Activated CD4-positive, alpha-beta memory T cell treated with anti-CD3 and anti-CD28 coated beads, Interleukin-2, amount 10 ng/mL, durations not matched to agents 7 days and 5 days (primary cell): ENCODE data around the gene ARHGAP18. TPM values are rescaled to one million over a fixed set of nuclear protein-coding genes. Genes with fewer than 3 reads are reported as not detected.

Experiments used
- CTCF ChIA-PET: fragments of 350-600 bp; sonication (Branson Sonifier 250); formaldehyde crosslinking; loops from one replicate; lab custom pipeline; 2021; ENCODE audit warnings: antibody characterized with exemption, inconsistent platforms; lab: Charles Lee
- POLR2A ChIA-PET: fragments of 350-600 bp; sonication (Branson Sonifier 250); formaldehyde crosslinking; loops from one replicate; lab custom pipeline; 2021; ENCODE audit warnings: antibody characterized with exemption; lab: Charles Lee
- DNase-seq: peaks from one replicate; pipeline ENCODE4 v3.0.0-alpha.2; 2020
- H3K27ac Mint-ChIP-seq: one replicate; pipeline ENCODE4 v1.8.0; 2021; ENCODE audit warnings: mild to moderate bottlenecking, mixed read lengths
- H3K27me3 Mint-ChIP-seq: one replicate; pipeline ENCODE4 v1.8.0; 2021; ENCODE audit warnings: mixed read lengths
- H3K36me3 Mint-ChIP-seq: one replicate; pipeline ENCODE4 v1.8.0; 2021; ENCODE audit warnings: low read depth, mixed read lengths
- H3K4me1 Mint-ChIP-seq: one replicate; pipeline ENCODE4 v1.8.0; 2021; ENCODE audit warnings: mixed read lengths
- H3K4me3 Mint-ChIP-seq: one replicate; pipeline ENCODE4 v1.8.0; 2021; ENCODE audit warnings: mild to moderate bottlenecking, mixed read lengths
- H3K9me3 Mint-ChIP-seq: one replicate; pipeline ENCODE4 v1.8.0; 2021; ENCODE audit warnings: mixed read lengths
- total RNA-seq, 2 experiments: library from RNA; stranded (reverse); gene quantifications; one replicate each; pipeline ENCODE4 v1.2.3, GENCODE V29; 2021

The ARHGAP18 gene, protein sequence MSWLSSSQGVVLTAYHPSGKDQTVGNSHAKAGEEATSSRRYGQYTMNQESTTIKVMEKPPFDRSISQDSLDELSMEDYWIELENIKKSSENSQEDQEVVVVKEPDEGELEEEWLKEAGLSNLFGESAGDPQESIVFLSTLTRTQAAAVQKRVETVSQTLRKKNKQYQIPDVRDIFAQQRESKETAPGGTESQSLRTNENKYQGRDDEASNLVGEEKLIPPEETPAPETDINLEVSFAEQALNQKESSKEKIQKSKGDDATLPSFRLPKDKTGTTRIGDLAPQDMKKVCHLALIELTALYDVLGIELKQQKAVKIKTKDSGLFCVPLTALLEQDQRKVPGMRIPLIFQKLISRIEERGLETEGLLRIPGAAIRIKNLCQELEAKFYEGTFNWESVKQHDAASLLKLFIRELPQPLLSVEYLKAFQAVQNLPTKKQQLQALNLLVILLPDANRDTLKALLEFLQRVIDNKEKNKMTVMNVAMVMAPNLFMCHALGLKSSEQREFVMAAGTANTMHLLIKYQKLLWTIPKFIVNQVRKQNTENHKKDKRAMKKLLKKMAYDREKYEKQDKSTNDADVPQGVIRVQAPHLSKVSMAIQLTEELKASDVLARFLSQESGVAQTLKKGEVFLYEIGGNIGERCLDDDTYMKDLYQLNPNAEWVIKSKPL
- 10 to 100 TPM; 14.8 to 18.0 TPM for total RNA-seq

- POLR2A ChIA-PET: interaction anchor here (0.8 to 4.5 kb wide), 8 partner anchors 10 to 219 kb away, joined by 3 to 32 read pairs (median 4); no protein-coding TSS in a partner anchor
- H3K27ac Mint-ChIP-seq: peak within 1 kb of the TSS; percentile 69
- H3K4me3 Mint-ChIP-seq: peak within 1 kb of the TSS; percentile 95
- H3K36me3 Mint-ChIP-seq: peaks cover 23% of the 10 kb centered on the region
- H3K27me3 Mint-ChIP-seq: no peaks in the 10 kb centered on the region
- DNase-seq: peak; percentile 82
- peaks cover 56% of the 10 kb centered on the region for H3K4me1 Mint-ChIP-seq
- no peaks in the 10 kb centered on the region for H3K9me3 Mint-ChIP-seq
- CTCF ChIA-PET: interaction anchor here (0.8 to 4.8 kb wide), 11 partner anchors 9 to 311 kb away, joined by 3 to 27 read pairs (median 4); no protein-coding TSS in a partner anchor
These were observed at the start of gene ARHGAP18 for GRCh38 chr6:129709769-129710449. Gene ARHGAP18 (minus strand): TSS chr6:129710177. CDS start chr6:129710136, 41 bp downstream.

DNA sequence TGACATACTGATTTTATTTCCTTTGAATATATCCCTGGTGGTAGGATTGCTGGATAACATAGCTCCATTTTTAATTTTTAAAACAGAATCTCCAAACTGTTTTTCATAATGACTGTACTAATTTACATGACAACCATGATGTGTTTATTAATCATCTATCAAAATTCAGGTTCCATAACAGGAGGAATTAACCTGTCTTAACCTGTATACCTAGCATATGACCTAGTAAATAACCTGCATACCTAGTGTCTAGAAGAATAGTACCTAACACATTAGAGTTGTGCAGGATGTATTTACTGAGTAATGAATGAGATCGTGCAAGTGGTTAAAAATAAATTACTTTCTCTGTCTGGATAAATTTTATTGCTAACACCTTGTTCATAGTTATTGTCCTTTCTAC, 45.8 kb upstream of the ARHGAP18 start:
- no peaks in the 10 kb centered on the region for H3K36me3 Mint-ChIP-seq
- ChIA-PET POLR2A (no interaction called here), CTCF (interaction anchor here (1.8 kb wide), 1 partner anchor 158 kb away, joined by 4 read pairs; no protein-coding TSS in a partner anchor)

GRCh38 chr6:129754750-129755149, 44.8 kb upstream of the ARHGAP18 start:
- H3K4me3 Mint-ChIP-seq: no peak overlapping the region
- H3K4me1 Mint-ChIP-seq: peaks cover 20% of the 10 kb centered on the region
- no peaks in the 10 kb centered on the region for H3K36me3 Mint-ChIP-seq
- ChIA-PET CTCF (interaction anchor here (1.8 kb wide), 1 partner anchor 157 kb away, joined by 4 read pairs; no protein-coding TSS in a partner anchor), POLR2A (no interaction called here)
- no peak for DNase-seq
- H3K9me3 Mint-ChIP-seq: no peaks in the 10 kb centered on the region
- no peak overlapping the region for H3K27ac Mint-ChIP-seq
- H3K27me3 Mint-ChIP-seq: peaks cover 2% of the 10 kb centered on the region

More for the DNA sequence above, 45.8 kb upstream of the ARHGAP18 start:
- peaks cover 2% of the 10 kb centered on the region for H3K27me3 Mint-ChIP-seq
- H3K27ac Mint-ChIP-seq: no peak overlapping the region
- no peaks in the 10 kb centered on the region for H3K9me3 Mint-ChIP-seq
- no peak for DNase-seq
- no peak overlapping the region for H3K4me3 Mint-ChIP-seq
- H3K4me1 Mint-ChIP-seq: peaks cover 12% of the 10 kb centered on the region

DNA sequence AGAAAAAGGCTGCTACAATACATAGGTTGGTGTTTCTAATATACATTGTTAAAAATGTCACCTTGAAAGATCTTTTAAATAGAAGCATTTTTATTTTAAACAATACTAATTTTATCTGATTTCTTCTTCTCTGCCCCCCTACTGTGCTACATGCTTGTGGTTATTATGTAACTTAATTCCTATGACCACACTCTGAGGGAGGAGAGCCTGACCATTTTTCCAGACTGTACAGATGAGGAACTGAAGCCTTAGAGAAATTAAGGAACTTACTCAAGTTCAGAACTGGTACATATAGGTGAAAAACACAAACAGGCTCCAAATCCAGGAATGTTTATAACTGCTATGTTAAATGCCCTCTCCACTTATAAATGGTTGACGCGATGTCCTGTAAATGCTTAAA, 43.4 kb upstream of the ARHGAP18 start:
- ChIA-PET POLR2A (no interaction called here), CTCF (interaction anchor here (0.6 kb wide), 1 partner anchor 1977 kb away, joined by 3 read pairs; no protein-coding TSS in a partner anchor)
- H3K4me1 Mint-ChIP-seq: peaks cover 33% of the 10 kb centered on the region
- H3K36me3 Mint-ChIP-seq: no peaks in the 10 kb centered on the region
- peaks cover 2% of the 10 kb centered on the region for H3K27me3 Mint-ChIP-seq
- no peak for DNase-seq
- no peaks in the 10 kb centered on the region for H3K9me3 Mint-ChIP-seq
- no peak overlapping the region for H3K27ac Mint-ChIP-seq
- no peak overlapping the region for H3K4me3 Mint-ChIP-seq

DNA sequence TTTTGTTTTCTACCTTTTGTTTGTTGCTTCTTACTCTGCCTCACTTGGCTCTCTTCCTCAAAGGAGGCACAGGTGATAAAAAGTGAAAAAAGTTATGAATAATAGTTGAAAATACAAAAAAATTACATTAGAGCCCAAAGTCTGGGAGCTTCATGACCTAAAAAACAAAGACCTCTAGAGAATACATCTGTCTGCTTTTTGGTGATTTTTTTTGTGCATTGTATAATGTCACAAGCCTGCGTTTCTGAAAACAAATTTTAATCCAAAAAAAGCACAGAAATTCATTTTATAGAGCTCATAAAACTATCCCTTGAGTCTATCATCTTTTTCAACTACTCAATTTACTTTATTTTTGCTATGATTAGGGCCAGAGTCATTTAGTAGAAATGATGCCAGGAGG, 41.4 kb upstream of the ARHGAP18 start:
- Mint-ChIP-seq H3K4me3 (no peak overlapping the region), H3K9me3 (no peaks in the 10 kb centered on the region), H3K27ac (peak overlapping the region; percentile 9), H3K4me1 (peaks cover 45% of the 10 kb centered on the region), H3K36me3 (no peaks in the 10 kb centered on the region), H3K27me3 (no peaks in the 10 kb centered on the region)
- CTCF ChIA-PET: interaction anchor here (1.6 kb wide), 1 partner anchor 125 kb away, joined by 3 read pairs; no protein-coding TSS in a partner anchor
- DNase-seq: no peak
- POLR2A ChIA-PET: no interaction called here

DNA sequence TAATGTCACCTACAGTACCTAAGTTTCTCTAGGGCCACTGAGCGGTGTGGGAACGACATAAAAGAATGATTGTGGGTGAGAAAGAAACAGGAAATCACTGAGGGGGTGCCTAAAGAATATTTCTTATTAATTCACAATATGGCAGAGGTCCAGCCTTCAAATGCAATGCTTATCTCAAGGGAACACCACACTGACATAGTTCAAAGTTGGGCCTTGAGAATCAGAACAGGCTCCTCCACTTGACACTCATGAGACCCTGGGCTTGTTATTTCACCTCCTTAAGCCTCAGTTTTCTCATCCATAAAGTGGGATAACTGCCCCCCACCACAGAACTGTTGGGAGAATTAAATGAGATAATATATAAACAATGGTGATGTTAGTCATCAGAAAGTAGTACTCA, 40.4 kb upstream of the ARHGAP18 start:
- DNase-seq: no peak
- Mint-ChIP-seq H3K4me1 (peaks cover 46% of the 10 kb centered on the region), H3K9me3 (no peaks in the 10 kb centered on the region), H3K27ac (peak overlapping the region; percentile 85), H3K27me3 (no peaks in the 10 kb centered on the region), H3K4me3 (peak overlapping the region; percentile 56), H3K36me3 (no peaks in the 10 kb centered on the region)
- CTCF ChIA-PET: interaction anchor here (0.5 to 3.1 kb wide), 11 partner anchors 8 to 271 kb away, joined by 3 to 22 read pairs (median 3); no protein-coding TSS in a partner anchor
- POLR2A ChIA-PET: interaction anchor here (0.9 to 2.8 kb wide), 6 partner anchors 14 to 260 kb away, joined by 3 to 14 read pairs (median 6); no protein-coding TSS in a partner anchor

GRCh38 chr6:129749749-129750120, 39.8 kb upstream of the ARHGAP18 start:
- Mint-ChIP-seq H3K27me3 (no peaks in the 10 kb centered on the region), H3K4me3 (peak overlapping the region; percentile 56), H3K4me1 (peaks cover 46% of the 10 kb centered on the region), H3K36me3 (no peaks in the 10 kb centered on the region), H3K27ac (peak overlapping the region; percentile 85), H3K9me3 (no peaks in the 10 kb centered on the region)
- CTCF ChIA-PET: interaction anchor here (0.5 to 3.1 kb wide), 13 partner anchors 9 to 272 kb away, joined by 3 to 22 read pairs (median 4); no protein-coding TSS in a partner anchor
- peak; percentile 19 for DNase-seq
- POLR2A ChIA-PET: interaction anchor here (0.9 to 2.8 kb wide), 7 partner anchors 15 to 259 kb away, joined by 3 to 14 read pairs (median 6); no protein-coding TSS in a partner anchor

DNA sequence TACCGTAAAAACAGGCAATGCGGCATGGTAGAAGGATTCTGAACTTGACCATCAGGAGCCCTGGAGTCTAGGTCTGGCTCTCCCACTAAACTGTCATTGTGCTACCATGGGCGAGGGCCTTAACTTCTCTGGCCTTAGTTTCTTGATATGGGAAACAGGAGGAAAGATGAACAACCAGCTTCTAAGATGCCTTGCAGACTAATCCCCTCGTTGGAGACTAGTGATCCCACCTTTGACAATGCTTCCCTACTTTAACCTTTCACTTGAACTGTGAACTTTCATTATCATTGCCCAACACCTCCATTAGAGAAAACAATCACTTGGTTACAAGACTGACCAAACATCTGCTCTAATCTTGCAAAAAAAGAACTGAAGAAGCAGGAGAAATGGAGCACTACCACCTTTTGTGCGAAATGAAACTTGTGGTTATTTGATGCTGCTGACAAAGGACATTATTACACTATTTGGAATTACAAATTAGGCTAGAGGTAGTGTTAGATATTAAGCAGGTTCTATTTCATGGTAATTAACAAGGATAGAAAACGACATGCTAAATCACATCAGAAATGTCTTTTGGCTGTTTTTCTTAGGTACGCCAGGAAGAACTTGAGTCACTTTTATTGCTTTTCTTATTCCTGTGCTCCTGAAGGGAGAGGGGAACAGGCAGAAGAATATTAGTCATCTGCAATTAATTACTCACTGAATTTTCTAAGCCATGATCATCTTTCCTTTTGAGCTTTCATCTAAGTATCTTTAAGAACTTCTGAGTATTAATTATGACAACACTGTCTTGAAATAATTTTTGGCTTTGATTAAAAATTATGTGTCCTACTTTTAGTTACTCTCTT, 39.1 kb upstream of the ARHGAP18 start:
- no peak for DNase-seq
- Mint-ChIP-seq H3K4me3 (peak overlapping the region; percentile 56), H3K9me3 (no peaks in the 10 kb centered on the region), H3K4me1 (peaks cover 48% of the 10 kb centered on the region), H3K27ac (peak overlapping the region; percentile 85), H3K27me3 (no peaks in the 10 kb centered on the region), H3K36me3 (no peaks in the 10 kb centered on the region)
- ChIA-PET CTCF (interaction anchor here (0.8 to 3.1 kb wide), 17 partner anchors 8 to 272 kb away, joined by 3 to 22 read pairs (median 4); no protein-coding TSS in a partner anchor), POLR2A (interaction anchor here (0.7 to 2.8 kb wide), 14 partner anchors 9 to 259 kb away, joined by 3 to 14 read pairs (median 4); no protein-coding TSS in a partner anchor)

DNA sequence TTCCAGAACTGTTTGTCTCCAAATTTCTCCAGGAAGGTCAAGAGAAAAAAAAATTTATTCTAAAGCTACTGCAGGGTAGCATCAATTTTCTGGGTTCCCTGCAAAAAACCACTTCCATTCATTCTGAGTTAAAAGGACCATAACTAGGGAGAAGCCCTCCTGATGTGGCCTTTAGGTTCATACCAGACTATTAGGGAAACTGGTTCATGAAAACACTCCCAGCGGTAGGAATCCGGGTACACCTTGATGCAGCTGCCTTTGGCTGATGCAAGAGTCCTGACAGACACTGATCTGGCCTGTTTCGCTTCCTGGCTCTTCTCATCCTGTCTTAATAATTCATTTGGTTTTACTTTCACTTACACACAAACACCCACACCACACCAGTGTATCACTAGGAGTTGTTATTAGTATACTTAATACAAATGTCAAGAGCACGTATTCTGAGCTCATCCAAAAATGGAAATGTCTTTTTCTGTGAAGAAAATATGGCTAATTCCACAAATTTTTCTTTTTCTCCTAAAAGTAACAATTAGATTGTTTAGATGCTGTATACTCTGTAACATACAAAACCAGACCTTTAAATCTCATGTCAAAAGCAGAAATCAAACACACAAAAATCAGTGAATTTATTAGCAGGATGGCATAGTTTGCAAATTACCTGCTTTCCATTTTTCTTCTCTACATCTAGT, 38.4 kb upstream of the ARHGAP18 start:
- Mint-ChIP-seq H3K9me3 (no peaks in the 10 kb centered on the region), H3K27me3 (no peaks in the 10 kb centered on the region), H3K27ac (peak overlapping the region; percentile 85), H3K4me3 (peak overlapping the region; percentile 56), H3K36me3 (no peaks in the 10 kb centered on the region), H3K4me1 (peaks cover 53% of the 10 kb centered on the region)
- POLR2A ChIA-PET: interaction anchor here (0.7 to 2.8 kb wide), 11 partner anchors 9 to 258 kb away, joined by 3 to 14 read pairs (median 4); no protein-coding TSS in a partner anchor
- CTCF ChIA-PET: interaction anchor here (0.5 to 3.1 kb wide), 15 partner anchors 9 to 1379 kb away, joined by 3 to 22 read pairs (median 4); no protein-coding TSS in a partner anchor
- peak; percentile 67 for DNase-seq

- DNase-seq: no peak
- Mint-ChIP-seq H3K36me3 (no peaks in the 10 kb centered on the region), H3K4me1 (peaks cover 53% of the 10 kb centered on the region), H3K27me3 (no peaks in the 10 kb centered on the region), H3K9me3 (no peaks in the 10 kb centered on the region), H3K4me3 (no peak overlapping the region), H3K27ac (peak overlapping the region; percentile 85)
- POLR2A ChIA-PET: interaction anchor here (0.7 to 2.8 kb wide), 10 partner anchors 8 to 250 kb away, joined by 3 to 14 read pairs (median 6); no protein-coding TSS in a partner anchor
- CTCF ChIA-PET: interaction anchor here (0.5 to 3.1 kb wide), 12 partner anchors 10 to 1378 kb away, joined by 3 to 22 read pairs (median 4); no protein-coding TSS in a partner anchor
These were observed 37.7 kb upstream of the ARHGAP18 start for GRCh38 chr6:129747588-129748112.
